GM23338 (cell line): ENCODE measurements around the gene ZWINT. TPM values are rescaled to one million over a fixed set of nuclear protein-coding genes. Genes with fewer than 3 reads are reported as not detected.

ENCODE experiments used
- ATAC-seq: fragments of 200-7000 bp; cut with Tn5 transposase; 3 replicates; pipeline ENCODE4 v1.9.1; 2020
- DNase-seq: peaks from one replicate; pipeline ENCODE4 v3.0.0-alpha.2; 2015; ENCODE audit warnings: low spot score
- H2AFZ ChIP-seq: fragments of 200-600 bp; sonication (generic); 2 replicates; pipeline ENCODE4 v1.8.0; 2016; ENCODE audit warnings: antibody characterized with exemption, mild to moderate bottlenecking, moderate library complexity
- H3F3A ChIP-seq: fragments of 200-600 bp; sonication (generic); replicated peaks from 2 replicates; pipeline ENCODE4 v1.8.0; 2017; ENCODE audit warnings: antibody characterized with exemption, mixed run types, low read depth
- H3K27ac ChIP-seq: fragments of 200-600 bp; sonication (generic); 2 replicates; pipeline ENCODE4 v1.6.1; 2016; ENCODE audit warnings: low read depth
- H3K27me3 ChIP-seq: fragments of 200-600 bp; sonication (generic); 2 replicates; pipeline ENCODE4 v1.8.0; 2016; ENCODE audit warnings: mild to moderate bottlenecking, mixed run types, moderate library complexity; ENCODE audit not compliant: insufficient read depth
- H3K36me3 ChIP-seq: fragments of 200-600 bp; sonication (generic); 2 replicates; pipeline ENCODE4 v1.8.0; 2016; ENCODE audit warnings: mild to moderate bottlenecking; ENCODE audit not compliant: insufficient read depth
- H3K4me1 ChIP-seq: fragments of 200-600 bp; sonication (generic); 2 replicates; pipeline ENCODE4 v1.8.0; 2016; ENCODE audit warnings: mild to moderate bottlenecking, moderate library complexity; ENCODE audit not compliant: insufficient read depth
- H3K4me2 ChIP-seq: fragments of 200-600 bp; sonication (generic); 2 replicates; pipeline ENCODE4 v1.7.1; 2017; ENCODE audit warnings: mixed run types
- H3K4me3 ChIP-seq: fragments of 200-600 bp; sonication (generic); 2 replicates; pipeline ENCODE4 v1.6.1; 2016; ENCODE audit warnings: mixed run types
- H3K79me2 ChIP-seq: fragments of 200-600 bp; sonication (generic); replicated peaks from 2 replicates; pipeline ENCODE4 v1.8.0; 2017; ENCODE audit warnings: mild to moderate bottlenecking; ENCODE audit not compliant: insufficient read depth
- H3K9me2 ChIP-seq: fragments of 200-600 bp; sonication (generic); 2 replicates; pipeline ENCODE4 v1.8.0; 2017; ENCODE audit not compliant: insufficient read depth
- H4K20me1 ChIP-seq: fragments of 200-600 bp; sonication (generic); replicated peaks from 2 replicates; pipeline ENCODE4 v1.8.0; 2017; ENCODE audit warnings: mild to moderate bottlenecking; ENCODE audit not compliant: insufficient read depth
- H3K27ac Mint-ChIP-seq: 2 replicates; pipeline ENCODE4 v1.8.0; 2020; ENCODE audit warnings: inconsistent platforms, mild to moderate bottlenecking, moderate library complexity, mixed read lengths
- H3K27me3 Mint-ChIP-seq: 3 replicates; pipeline ENCODE4 v1.8.0; 2022; ENCODE audit warnings: low read depth, mild to moderate bottlenecking, moderate library complexity, mixed read lengths, inconsistent platforms; ENCODE audit not compliant: insufficient read depth, poor library complexity
- H3K36me3 Mint-ChIP-seq: 3 replicates; pipeline ENCODE4 v1.8.0; 2021; ENCODE audit warnings: low read depth, mild to moderate bottlenecking, inconsistent platforms, moderate library complexity, mixed read lengths
- H3K4me1 Mint-ChIP-seq: 3 replicates; pipeline ENCODE4 v1.8.0; 2020; ENCODE audit warnings: mild to moderate bottlenecking, inconsistent platforms, mixed read lengths
- H3K4me3 Mint-ChIP-seq: 3 replicates; pipeline ENCODE4 v1.8.0; 2021; ENCODE audit warnings: moderate library complexity, mild to moderate bottlenecking, inconsistent platforms, mixed read lengths
- H3K9me3 Mint-ChIP-seq: 3 replicates; pipeline ENCODE4 v1.8.0; 2020; ENCODE audit warnings: moderate library complexity, mild to moderate bottlenecking, inconsistent platforms, mixed read lengths
- CTCF ChIP-seq, 2 experiments: fragments of 200-600 bp in 1 of 2; sonication (generic) in 1 of 2; conservative IDR thresholded peaks; 2 replicates each; pipeline versions ENCODE4 v1.5.1 to v1.6.1; 2016 to 2017; ENCODE audit warnings: antibody characterized with exemption in 2 of 2, low read depth in 2 of 2, mild to moderate bottlenecking in 2 of 2, moderate library complexity in 1 of 2
- EZH2phosphoT487 ChIP-seq: fragments of 200-600 bp; sonication (generic); IDR thresholded peaks from one replicate; pipeline ENCODE4 v1.8.1; 2018; ENCODE audit warnings: antibody characterized with exemption; ENCODE audit not compliant: unreplicated experiment
- REST ChIP-seq: IDR thresholded peaks from one replicate; pipeline ENCODE4 v1.6.1; 2018; ENCODE audit warnings: antibody characterized with exemption; ENCODE audit not compliant: unreplicated experiment
- ZNF462 ChIP-seq: fragments of 250-450 bp; sonication (Bioruptor Pico); IDR thresholded peaks from 2 replicates; pipeline ENCODE4 v1.5.0; 2020; ENCODE audit warnings: mild to moderate bottlenecking, moderate library complexity
- polyA plus RNA-seq: library from polyadenylated mRNA; unstranded; fragments of >200 nt; fragmentation: Nextera tagmentation; extraction: Ambion mirVana; gene quantifications from 2 replicates; pipeline ENCODE4 v1.2.1, GENCODE V29; 2016
- total RNA-seq: library from RNA; depleted of rRNA; stranded (reverse); fragments of >200 nt; shearing (Covaris generic); gene quantifications from 2 replicates; pipeline ENCODE4 v1.2.3, GENCODE V29; 2014
- TF ChIP-seq, protein P1 (sequence below): IDR thresholded peaks from 2 replicates; pipeline ENCODE4 v1.6.1; 2016; ENCODE audit warnings: antibody characterized with exemption

Gene ZWINT
- total and polyA plus RNA-seq, 2 experiments from 2014 or later, result 83.7 to 109 TPM

GRCh38 chr10:56329961-56330360 is 31.1 kb downstream of the ZWINT start:
- no peak overlapping the region for H3K27ac Mint-ChIP-seq
- H3K36me3 Mint-ChIP-seq, result no peaks in the 10 kb centered on the region
- H3K79me2 ChIP-seq, result no peaks in the 10 kb centered on the region
- no peaks in the 10 kb centered on the region for H3K9me2 ChIP-seq
- no peak overlapping the region for H3K4me2 ChIP-seq
- TF ChIP-seq REST, result no peak
- TF ChIP-seq, protein P1, sequence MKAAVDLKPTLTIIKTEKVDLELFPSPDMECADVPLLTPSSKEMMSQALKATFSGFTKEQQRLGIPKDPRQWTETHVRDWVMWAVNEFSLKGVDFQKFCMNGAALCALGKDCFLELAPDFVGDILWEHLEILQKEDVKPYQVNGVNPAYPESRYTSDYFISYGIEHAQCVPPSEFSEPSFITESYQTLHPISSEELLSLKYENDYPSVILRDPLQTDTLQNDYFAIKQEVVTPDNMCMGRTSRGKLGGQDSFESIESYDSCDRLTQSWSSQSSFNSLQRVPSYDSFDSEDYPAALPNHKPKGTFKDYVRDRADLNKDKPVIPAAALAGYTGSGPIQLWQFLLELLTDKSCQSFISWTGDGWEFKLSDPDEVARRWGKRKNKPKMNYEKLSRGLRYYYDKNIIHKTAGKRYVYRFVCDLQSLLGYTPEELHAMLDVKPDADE, result no peak
- TF ChIP-seq ZNF462 (CRISPR knock-in tag), result no peak
- TF ChIP-seq CTCF (conservative IDR thresholded peaks at IDR 0.05; ENCODE audit: low read depth in 2 of 2), result no peak
- no peak for TF ChIP-seq EZH2phosphoT487
- H3K4me1 Mint-ChIP-seq, result no peaks in the 10 kb centered on the region; the same call in 1 of the 3 replicates
- no peaks in the 10 kb centered on the region for H3K27me3 ChIP-seq
- DNase-seq (no peak), ATAC-seq (no peak)
- H3K27ac ChIP-seq, result no peak overlapping the region
- peaks cover 4% of the 10 kb centered on the region; the same call in 1 of the 2 replicates for H3K4me1 ChIP-seq
- H3F3A ChIP-seq, result no peaks in the 10 kb centered on the region
- H4K20me1 ChIP-seq, result no peaks in the 10 kb centered on the region
- H2AFZ ChIP-seq, result no peak overlapping the region
- H3K36me3 ChIP-seq, result no peaks in the 10 kb centered on the region
- H3K4me3 ChIP-seq, result no peak overlapping the region
- H3K9me3 Mint-ChIP-seq, result no peaks in the 10 kb centered on the region
- H3K27me3 Mint-ChIP-seq, result no peaks in the 10 kb centered on the region
- no peak overlapping the region for H3K4me3 Mint-ChIP-seq
